ENCODE results near the gene CTF1. TPM values are rescaled to one million over a fixed set of nuclear protein-coding genes. Genes with fewer than 3 reads are reported as not detected.
"Not testable (repeated sequence)": the region's sequence is repeated elsewhere in the genome, so short reads cannot be mapped to it uniquely, and the experiment has no call there.

Gene CTF1
- total RNA-seq, 1 donor, result 3.3 TPM

DNA sequence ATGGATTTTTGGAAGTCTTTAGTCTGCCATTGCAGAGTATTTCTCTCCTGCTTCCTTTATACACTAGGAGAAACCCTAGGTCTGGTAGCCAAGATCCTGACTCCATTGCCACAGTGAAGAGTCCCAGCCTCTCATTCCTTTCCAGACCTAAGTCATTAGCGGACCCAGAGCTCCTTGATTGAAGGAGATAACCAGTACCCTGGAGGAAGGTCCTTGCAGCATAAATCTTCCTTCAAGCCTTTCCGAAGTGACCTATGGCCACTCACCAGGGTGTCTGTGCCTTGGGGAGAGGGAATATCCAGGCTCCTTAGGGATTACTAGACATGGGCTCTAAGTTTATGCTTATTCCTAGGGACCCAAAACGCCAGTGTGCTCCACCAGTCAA, 38.3 kb upstream of the CTF1 start:
- H3K27me3 ChIP-seq (ENCODE audit: insufficient read depth, low read length), result no peaks in the 10 kb centered on the region
- no peak overlapping the region for H3K4me3 ChIP-seq (ENCODE audit: insufficient read depth, low read length)
- H3K36me3 ChIP-seq (ENCODE audit: insufficient read depth, low read length), result no peaks in the 10 kb centered on the region
- no peaks in the 10 kb centered on the region for H3K9me3 ChIP-seq (ENCODE audit: low read depth, low read length)
- H3K4me1 ChIP-seq (ENCODE audit: insufficient read depth, low read length), result no peaks in the 10 kb centered on the region
- peaks cover 6% of the 10 kb centered on the region for H4K20me1 ChIP-seq (ENCODE audit: insufficient read depth, low read length)
- DNase-seq (ENCODE audit: insufficient read length, low spot score, missing footprints), result no peak
- TF ChIP-seq, protein P1, sequence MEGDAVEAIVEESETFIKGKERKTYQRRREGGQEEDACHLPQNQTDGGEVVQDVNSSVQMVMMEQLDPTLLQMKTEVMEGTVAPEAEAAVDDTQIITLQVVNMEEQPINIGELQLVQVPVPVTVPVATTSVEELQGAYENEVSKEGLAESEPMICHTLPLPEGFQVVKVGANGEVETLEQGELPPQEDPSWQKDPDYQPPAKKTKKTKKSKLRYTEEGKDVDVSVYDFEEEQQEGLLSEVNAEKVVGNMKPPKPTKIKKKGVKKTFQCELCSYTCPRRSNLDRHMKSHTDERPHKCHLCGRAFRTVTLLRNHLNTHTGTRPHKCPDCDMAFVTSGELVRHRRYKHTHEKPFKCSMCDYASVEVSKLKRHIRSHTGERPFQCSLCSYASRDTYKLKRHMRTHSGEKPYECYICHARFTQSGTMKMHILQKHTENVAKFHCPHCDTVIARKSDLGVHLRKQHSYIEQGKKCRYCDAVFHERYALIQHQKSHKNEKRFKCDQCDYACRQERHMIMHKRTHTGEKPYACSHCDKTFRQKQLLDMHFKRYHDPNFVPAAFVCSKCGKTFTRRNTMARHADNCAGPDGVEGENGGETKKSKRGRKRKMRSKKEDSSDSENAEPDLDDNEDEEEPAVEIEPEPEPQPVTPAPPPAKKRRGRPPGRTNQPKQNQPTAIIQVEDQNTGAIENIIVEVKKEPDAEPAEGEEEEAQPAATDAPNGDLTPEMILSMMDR (IDR thresholded peaks at IDR 0.05; ENCODE audit: extremely low read depth, low read depth, low read length), result no peak
- H3K27ac ChIP-seq (ENCODE audit: low read depth, low read length), result no peak overlapping the region
- H2AFZ ChIP-seq (ENCODE audit: low read length), result no peak overlapping the region
- H3K4me2 ChIP-seq (ENCODE audit: insufficient read depth, low read length), result no peak overlapping the region
- no peaks in the 10 kb centered on the region for H3K79me2 ChIP-seq (ENCODE audit: insufficient read depth, low read length)

DNA sequence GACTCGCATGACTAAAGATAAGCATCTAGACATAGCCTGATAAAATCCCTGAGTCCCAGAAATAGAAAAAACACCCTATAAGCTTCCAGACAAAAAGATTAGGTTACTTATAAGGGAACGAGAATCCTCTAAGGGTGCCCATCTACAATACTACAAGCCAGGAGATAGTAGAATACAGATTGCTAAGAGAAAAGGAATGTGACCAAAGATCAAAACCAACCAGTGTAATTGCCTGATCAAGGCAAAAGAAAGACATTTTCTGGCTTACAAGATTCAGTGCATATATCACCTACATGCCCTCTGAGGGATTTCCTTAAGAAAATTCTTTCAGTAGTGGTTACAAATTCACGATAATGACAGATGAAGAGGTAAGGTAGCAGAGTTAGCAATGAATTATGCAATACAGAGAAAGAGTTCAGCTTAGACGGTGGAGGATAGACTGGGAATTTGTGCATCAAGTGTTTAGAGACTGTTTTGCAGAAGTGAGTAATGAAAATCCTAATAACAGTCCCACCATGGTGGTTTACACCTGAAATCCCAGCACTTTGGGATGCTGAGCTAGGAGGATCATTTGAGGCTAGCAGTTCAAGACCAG, 37.5 kb upstream of the CTF1 start:
- TF ChIP-seq, protein P1 (IDR thresholded peaks at IDR 0.05; ENCODE audit: extremely low read depth, low read depth, low read length), result no peak
- Histone ChIP-seq H3K36me3 (ENCODE audit: insufficient read depth, low read length) (no peaks in the 10 kb centered on the region), H3K4me3 (ENCODE audit: insufficient read depth, low read length) (no peak overlapping the region), H3K9me3 (ENCODE audit: low read depth, low read length) (no peaks in the 10 kb centered on the region), H3K4me1 (ENCODE audit: insufficient read depth, low read length) (no peaks in the 10 kb centered on the region), H2AFZ (ENCODE audit: low read length) (no peak overlapping the region), H3K27ac (ENCODE audit: low read depth, low read length) (no peak overlapping the region), H3K4me2 (ENCODE audit: insufficient read depth, low read length) (no peak overlapping the region), H3K27me3 (ENCODE audit: insufficient read depth, low read length) (no peaks in the 10 kb centered on the region), H4K20me1 (ENCODE audit: insufficient read depth, low read length) (peaks cover 6% of the 10 kb centered on the region), H3K79me2 (ENCODE audit: insufficient read depth, low read length) (no peaks in the 10 kb centered on the region)
- no peak for DNase-seq (ENCODE audit: insufficient read length, low spot score, missing footprints)

DNA sequence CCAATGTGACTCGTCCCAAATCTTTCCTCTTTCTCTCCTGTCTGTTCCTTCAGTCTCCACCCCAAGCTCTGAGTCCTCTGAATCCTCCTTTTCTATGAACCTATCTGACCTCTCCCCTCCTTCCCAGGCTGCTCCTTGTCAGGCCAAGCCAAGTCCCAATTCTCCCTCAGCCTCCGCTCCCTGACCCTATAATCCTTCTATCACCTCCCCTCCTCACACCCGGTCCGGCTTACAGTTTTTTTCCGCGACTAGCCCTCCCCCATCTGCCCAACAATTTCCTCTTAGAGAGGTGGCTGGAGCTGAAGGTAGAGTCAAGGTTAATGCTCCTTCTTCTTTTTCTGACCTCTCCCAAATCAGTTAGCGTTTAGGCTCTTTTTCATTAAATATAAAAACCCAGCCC, 35.7 kb upstream of the CTF1 start:
- H3K4me3 ChIP-seq (ENCODE audit: insufficient read depth, low read length); H3K79me2 ChIP-seq (ENCODE audit: insufficient read depth, low read length); H3K9me3 ChIP-seq (ENCODE audit: low read depth, low read length); H3K36me3 ChIP-seq (ENCODE audit: insufficient read depth, low read length); H3K4me1 ChIP-seq (ENCODE audit: insufficient read depth, low read length); H2AFZ ChIP-seq (ENCODE audit: low read length); H3K4me2 ChIP-seq (ENCODE audit: insufficient read depth, low read length); H4K20me1 ChIP-seq (ENCODE audit: insufficient read depth, low read length); DNase-seq (ENCODE audit: insufficient read length, low spot score, missing footprints); H3K27ac ChIP-seq (ENCODE audit: low read depth, low read length); H3K27me3 ChIP-seq (ENCODE audit: insufficient read depth, low read length): not testable (repeated sequence)

DNA sequence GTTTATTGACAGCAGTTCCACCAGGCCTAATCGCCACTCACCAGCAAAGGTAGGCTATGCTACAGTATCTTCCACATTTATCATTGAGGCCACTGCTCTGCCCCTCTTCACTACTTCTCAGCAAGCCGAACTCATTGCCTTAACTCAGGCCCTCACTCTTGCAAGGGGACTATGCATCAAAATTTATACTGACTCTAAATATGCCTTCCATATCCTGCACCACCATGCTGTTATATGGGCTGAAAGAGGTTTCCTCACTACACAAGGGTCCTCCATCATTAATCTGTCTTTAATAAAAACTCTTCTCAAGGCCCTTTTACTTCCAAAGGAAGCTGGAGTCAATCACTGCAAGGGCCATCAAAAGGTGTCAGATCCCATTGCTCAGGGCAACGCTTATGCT, 33.2 kb upstream of the CTF1 start:
- H3K4me2 ChIP-seq (ENCODE audit: insufficient read depth, low read length); H3K4me1 ChIP-seq (ENCODE audit: insufficient read depth, low read length); H3K27me3 ChIP-seq (ENCODE audit: insufficient read depth, low read length); H4K20me1 ChIP-seq (ENCODE audit: insufficient read depth, low read length); H3K36me3 ChIP-seq (ENCODE audit: insufficient read depth, low read length); H3K79me2 ChIP-seq (ENCODE audit: insufficient read depth, low read length); H3K9me3 ChIP-seq (ENCODE audit: low read depth, low read length); DNase-seq (ENCODE audit: insufficient read length, low spot score, missing footprints); H2AFZ ChIP-seq (ENCODE audit: low read length); H3K27ac ChIP-seq (ENCODE audit: low read depth, low read length); H3K4me3 ChIP-seq (ENCODE audit: insufficient read depth, low read length): not testable (repeated sequence)

DNA sequence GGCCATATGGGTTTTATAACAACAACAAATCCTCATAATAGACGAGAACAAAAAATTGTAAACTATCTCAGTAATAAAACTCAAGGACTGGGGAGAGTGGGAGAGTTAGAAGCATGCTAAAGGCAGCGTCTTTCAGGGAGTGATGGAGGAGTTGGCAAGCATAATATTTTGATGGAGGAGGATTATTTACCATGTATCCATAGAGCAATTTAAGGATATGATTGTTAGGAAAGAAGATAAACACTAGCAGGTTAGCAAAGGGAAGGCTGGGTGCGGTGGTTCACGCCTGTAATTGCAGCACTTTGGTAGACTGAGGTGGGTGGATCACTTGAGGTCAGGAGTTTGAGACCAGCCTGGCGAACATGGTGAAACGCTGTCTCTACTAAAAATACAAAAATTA, 30.4 kb upstream of the CTF1 start:
- Histone ChIP-seq H3K4me2 (ENCODE audit: insufficient read depth, low read length) (no peak overlapping the region), H3K4me3 (ENCODE audit: insufficient read depth, low read length) (no peak overlapping the region), H3K27me3 (ENCODE audit: insufficient read depth, low read length) (no peaks in the 10 kb centered on the region), H4K20me1 (ENCODE audit: insufficient read depth, low read length) (no peaks in the 10 kb centered on the region), H3K4me1 (ENCODE audit: insufficient read depth, low read length) (no peaks in the 10 kb centered on the region), H3K36me3 (ENCODE audit: insufficient read depth, low read length) (peaks cover 3% of the 10 kb centered on the region), H3K79me2 (ENCODE audit: insufficient read depth, low read length) (no peaks in the 10 kb centered on the region), H3K27ac (ENCODE audit: low read depth, low read length) (no peak overlapping the region), H3K9me3 (ENCODE audit: low read depth, low read length) (no peaks in the 10 kb centered on the region), H2AFZ (ENCODE audit: low read length) (no peak overlapping the region)
- no peak for DNase-seq (ENCODE audit: insufficient read length, low spot score, missing footprints)
- TF ChIP-seq, protein P1 (IDR thresholded peaks at IDR 0.05; ENCODE audit: extremely low read depth, low read depth, low read length), result no peak
